Urinary bladder (tissue), 4 donors: ENCODE data around the gene ERBB4. TPM values are rescaled to one million over a fixed set of nuclear protein-coding genes. Genes with fewer than 3 reads are reported as not detected.
"Not testable (repeated sequence)": the region's sequence is repeated elsewhere in the genome, so short reads cannot be mapped to it uniquely, and the experiment has no call there.

Experiments
- DNase-seq: peaks from one replicate; pipeline ENCODE4 v3.0.0-alpha.2; 2015; ENCODE audit errors: extremely low spot score
- H3K27ac ChIP-seq: one replicate; pipeline ENCODE4 v1.5.1; 2013; ENCODE audit warnings: low read depth, mild to moderate bottlenecking, moderate library complexity
- H3K36me3 ChIP-seq: one replicate; pipeline ENCODE4 v1.6.1; 2013; ENCODE audit warnings: mild to moderate bottlenecking, moderate library complexity; ENCODE audit not compliant: insufficient read depth
- H3K4me1 ChIP-seq: one replicate; pipeline ENCODE4 v1.6.1; 2013; ENCODE audit warnings: mild to moderate bottlenecking, moderate library complexity; ENCODE audit not compliant: insufficient read depth
- H3K4me3 ChIP-seq: one replicate; pipeline ENCODE4 v1.5.1; 2013; ENCODE audit warnings: low read depth, low read length
- WGBS: extraction: QIAGEN DNeasy Blood & Tissue Kit; methylation state at CpG from one replicate; pipeline ENCODE4 v1.1.7; 2013; 5-methylcytosine and 5-hydroxymethylcytosine counted together
- polyA plus RNA-seq: library from polyadenylated mRNA; stranded (reverse); fragments of 200-250 nt; gene quantifications from one replicate; pipeline ENCODE4 v1.2.3, GENCODE V29; 2013
- total RNA-seq: library from RNA; depleted of rRNA; stranded (reverse); fragments of >200 nt; gene quantifications from one replicate; pipeline ENCODE4 v1.2.3, GENCODE V29; 2014
- donor health status: healthy with polysubstance abuse.
- donor health status: healthy.

ERBB4 gene
- total and polyA plus RNA-seq, 2 donors = 0.13 to 3.2 TPM

DNA sequence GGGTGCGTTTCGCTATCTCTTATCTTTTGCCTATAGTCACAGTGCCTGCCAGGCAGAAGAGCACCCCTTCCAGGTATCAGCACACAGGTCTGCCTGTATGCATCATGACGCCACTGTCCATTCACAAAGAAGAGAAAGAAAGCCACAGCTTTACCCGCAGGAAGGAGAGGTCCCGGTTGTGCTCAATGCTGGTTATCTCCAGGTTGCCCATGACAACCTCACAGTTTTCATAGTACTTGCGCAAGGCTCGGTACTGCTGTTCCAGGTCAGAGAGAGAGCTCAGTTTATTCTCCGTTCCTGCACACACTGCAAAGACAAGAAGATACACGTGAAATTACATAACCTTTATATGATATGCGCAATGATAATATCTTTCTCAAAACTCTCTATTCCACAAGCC, 414.0 kb downstream of the ERBB4 start:
- H3K27ac ChIP-seq = no peak overlapping the region
- WGBS = 50% methylated on average over 10 of the region's 10 CpGs
- no peaks in the 10 kb centered on the region for H3K4me1 ChIP-seq
- H3K4me3 ChIP-seq = no peak overlapping the region
- no peaks in the 10 kb centered on the region for H3K36me3 ChIP-seq
- DNase-seq = no peak

DNA sequence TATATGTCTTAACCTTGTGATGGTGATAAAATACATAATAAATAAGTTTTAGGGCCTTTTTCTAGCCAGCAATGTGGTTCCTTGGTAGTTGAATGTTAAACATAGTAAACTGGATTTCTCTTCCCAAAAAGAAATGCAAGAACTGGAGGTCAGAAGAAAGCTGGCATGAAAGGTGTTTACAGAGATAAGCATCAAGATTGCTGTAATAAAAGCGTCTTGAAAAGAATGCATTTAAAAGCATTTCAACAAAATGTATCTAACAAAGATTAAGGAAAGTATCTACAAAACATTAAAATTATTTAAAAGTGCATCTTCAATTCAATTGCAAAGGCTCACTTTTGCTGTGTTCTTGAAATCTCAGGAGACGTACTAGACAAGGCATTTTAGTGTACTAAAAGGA, 419.0 kb downstream of the ERBB4 start:
- H3K27ac ChIP-seq = no peak overlapping the region
- H3K4me1 ChIP-seq = no peaks in the 10 kb centered on the region
- H3K4me3 ChIP-seq = no peak overlapping the region
- H3K36me3 ChIP-seq = no peaks in the 10 kb centered on the region
- DNase-seq = no peak
- 40% methylated on average over 2 of the region's 2 CpGs for WGBS

DNA sequence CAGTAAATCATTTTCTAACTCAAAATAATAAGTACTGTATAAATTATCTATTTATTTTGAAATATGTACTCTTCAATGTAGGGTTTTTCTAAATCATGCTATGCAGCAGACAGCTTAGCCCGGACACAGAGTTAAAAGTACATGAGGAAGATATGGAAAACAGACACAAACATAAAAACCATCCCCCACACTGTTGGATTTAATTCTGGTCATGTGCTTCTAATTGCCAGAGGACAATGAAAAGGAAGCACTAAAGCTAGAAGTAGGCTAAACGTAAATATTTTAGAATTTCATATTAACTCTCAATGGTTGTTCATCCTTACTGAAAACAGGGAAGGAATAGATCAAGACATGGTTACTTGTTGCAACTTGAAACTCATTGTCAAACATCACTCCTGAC, 420.7 kb downstream of the ERBB4 start:
- Histone ChIP-seq H3K36me3 (no peaks in the 10 kb centered on the region), H3K27ac (no peak overlapping the region), H3K4me3 (no peak overlapping the region), H3K4me1 (no peaks in the 10 kb centered on the region)
- no peak for DNase-seq
- WGBS = 35% methylated on average over 2 of the region's 2 CpGs

DNA sequence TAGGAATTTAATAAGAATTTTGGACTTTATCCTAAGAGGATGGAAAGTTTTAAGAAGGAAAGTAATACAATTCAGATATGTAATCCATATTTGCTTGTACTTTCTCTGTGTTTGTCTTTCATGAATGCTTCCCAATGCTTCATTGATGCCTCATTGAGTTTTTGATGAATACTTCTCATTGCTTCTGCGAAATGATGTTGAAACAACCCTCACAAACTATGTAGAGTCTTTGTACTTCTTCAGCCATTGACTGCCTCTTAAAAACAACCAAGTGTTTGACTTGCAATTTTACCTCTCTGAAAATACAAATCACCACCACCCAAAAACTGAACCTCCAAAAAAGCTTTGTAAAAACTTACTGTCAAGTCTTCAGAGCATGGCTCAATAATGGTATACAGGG, 424.1 kb downstream of the ERBB4 start:
- WGBS = 99% methylated on average over 1 of the region's 1 CpG
- DNase-seq = no peak
- no peak overlapping the region for H3K27ac ChIP-seq
- no peaks in the 10 kb centered on the region for H3K4me1 ChIP-seq
- no peak overlapping the region for H3K4me3 ChIP-seq
- H3K36me3 ChIP-seq = no peaks in the 10 kb centered on the region

DNA sequence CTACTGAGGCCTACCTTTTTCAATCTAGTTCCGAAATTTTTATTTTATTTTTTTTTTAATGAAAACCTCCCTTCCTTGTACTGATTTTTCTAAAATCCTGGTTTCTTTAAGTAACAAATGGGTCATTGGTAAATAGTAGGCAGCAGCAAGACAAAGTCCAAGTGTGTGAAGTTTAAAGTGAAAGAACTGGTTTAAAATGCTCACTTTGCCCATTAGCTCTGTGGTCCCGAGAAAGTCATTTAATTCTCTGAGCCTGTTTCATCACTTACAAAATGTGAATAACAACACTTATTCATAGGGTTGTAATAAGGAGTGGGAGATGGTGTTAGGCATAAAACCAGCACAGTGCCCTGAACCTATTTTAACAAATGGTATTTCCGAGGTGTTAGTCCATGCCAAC, 426.2 kb downstream of the ERBB4 start:
- Histone ChIP-seq H3K4me1 (no peaks in the 10 kb centered on the region), H3K27ac (no peak overlapping the region), H3K36me3 (no peaks in the 10 kb centered on the region), H3K4me3 (no peak overlapping the region)
- WGBS = 89% methylated on average over 3 of the region's 3 CpGs
- DNase-seq = no peak

DNA sequence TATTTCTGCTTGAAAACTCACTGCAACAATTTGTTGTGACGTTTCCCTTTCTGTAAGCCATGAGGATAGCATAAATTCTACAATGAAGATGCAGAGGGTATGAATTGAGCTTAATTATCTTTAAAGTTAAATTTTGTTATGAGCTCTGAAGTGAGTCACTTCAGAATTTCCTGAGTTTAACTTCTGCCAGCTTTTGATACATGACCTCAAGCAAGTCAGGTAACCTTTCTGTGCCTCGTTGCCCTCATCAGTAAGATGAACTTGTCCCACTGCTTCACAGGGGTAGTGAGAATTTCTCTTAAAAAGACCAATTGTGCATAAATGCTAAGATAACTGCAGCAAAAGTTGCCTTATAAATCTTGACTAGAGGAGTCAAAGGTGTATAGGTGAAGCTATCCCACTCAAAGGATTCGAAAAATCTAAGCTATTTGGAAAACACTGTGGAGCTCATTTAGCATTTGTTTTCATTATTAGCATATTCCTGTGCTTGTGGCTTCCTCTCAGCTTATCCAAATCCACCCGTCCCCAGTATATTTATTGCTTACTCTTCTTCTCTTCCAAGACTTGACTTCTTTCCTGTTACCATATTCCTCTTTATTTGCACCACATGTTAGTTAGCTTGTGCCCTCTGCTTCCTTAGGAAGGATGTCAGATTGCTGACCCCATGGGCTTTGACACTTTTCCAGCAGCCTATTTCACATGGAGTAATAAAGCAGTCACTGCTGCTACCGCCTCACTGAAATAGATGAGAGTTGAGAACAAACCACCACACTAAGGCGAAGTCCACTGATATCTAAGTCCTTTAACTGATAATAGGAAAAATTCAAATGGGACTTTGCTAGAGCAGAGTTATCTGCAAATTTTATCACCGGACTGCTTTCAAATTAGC, 428.6 kb downstream of the ERBB4 start:
- WGBS = 35% methylated on average over 7 of the region's 7 CpGs

DNA sequence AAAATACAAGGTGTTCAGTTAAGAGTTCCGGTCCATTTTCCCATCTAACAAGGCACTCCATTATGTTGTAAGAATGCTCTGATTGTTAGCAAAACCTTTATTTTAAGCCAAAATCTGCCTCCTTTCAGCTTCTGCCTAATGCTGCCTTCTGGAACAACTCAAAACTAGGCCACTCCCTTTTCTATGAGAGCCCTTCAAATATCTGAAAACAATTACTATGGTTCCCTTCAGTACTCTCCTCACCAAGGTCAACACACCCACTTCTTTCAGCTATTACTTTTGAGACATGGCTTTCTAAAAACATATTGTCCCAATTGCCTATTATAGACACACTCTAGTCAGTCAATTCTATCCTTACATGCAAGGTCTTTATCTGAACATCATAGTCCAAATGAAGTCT, 429.4 kb downstream of the ERBB4 start:
- no peaks in the 10 kb centered on the region for H3K4me1 ChIP-seq
- H3K27ac ChIP-seq = no peak overlapping the region
- DNase-seq = no peak
- 96% methylated on average over 1 of the region's 1 CpG for WGBS
- no peaks in the 10 kb centered on the region for H3K36me3 ChIP-seq
- no peak overlapping the region for H3K4me3 ChIP-seq

More for the DNA sequence above, 428.6 kb downstream of the ERBB4 start:
- H3K36me3 ChIP-seq = no peaks in the 10 kb centered on the region
- no peak for DNase-seq
- H3K4me1 ChIP-seq = no peaks in the 10 kb centered on the region
- H3K27ac ChIP-seq = no peak overlapping the region
- H3K4me3 ChIP-seq = no peak overlapping the region

DNA sequence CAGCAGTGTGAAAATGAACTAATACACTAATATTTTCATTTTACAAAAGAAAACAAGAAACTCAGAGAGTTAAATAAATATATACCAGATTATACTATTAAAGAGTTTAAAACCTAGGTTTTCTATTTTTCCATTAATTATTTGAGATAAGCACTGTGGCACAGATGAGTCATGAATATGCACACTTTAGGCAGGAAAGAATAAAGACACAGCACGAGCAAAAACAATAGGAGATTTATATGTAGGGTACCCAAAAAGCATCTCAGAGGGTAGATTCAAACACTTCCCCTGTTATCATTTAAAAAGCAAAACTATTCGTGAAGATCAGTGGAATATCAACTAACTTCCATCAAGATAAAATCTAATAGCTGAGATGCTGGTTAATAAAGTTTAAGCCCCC, 430.6 kb downstream of the ERBB4 start:
- DNase-seq = no peak
- Histone ChIP-seq H3K36me3 (no peaks in the 10 kb centered on the region), H3K4me1 (no peaks in the 10 kb centered on the region), H3K4me3 (no peak overlapping the region), H3K27ac (no peak overlapping the region)
- WGBS = 18% methylated on average over 2 of the region's 2 CpGs

DNA sequence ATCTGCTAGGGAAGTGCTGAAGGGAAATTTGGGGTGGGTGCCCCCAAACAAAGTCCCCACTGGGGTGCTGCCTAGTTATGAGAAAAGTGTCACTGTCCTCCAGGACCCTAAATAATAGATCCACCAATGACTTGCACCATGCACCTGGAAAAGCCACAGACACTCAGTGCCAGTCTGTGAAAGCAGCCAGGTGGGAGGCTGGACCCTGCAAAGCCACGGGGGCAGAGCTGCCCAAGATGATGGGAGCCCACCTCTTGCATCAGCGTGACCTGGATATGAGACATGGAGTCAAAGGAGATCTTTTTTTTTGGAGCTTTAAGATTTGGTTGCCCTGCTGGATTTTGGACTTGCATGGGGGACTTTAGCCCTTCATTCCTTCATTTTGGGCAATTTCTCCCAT, 431.6 kb downstream of the ERBB4 start:
- WGBS = 78% methylated on average over 2 of the region's 2 CpGs
- DNase-seq = no peak
- Histone ChIP-seq H3K4me1 (no peaks in the 10 kb centered on the region), H3K4me3 (no peak overlapping the region), H3K36me3 (no peaks in the 10 kb centered on the region), H3K27ac (no peak overlapping the region)

DNA sequence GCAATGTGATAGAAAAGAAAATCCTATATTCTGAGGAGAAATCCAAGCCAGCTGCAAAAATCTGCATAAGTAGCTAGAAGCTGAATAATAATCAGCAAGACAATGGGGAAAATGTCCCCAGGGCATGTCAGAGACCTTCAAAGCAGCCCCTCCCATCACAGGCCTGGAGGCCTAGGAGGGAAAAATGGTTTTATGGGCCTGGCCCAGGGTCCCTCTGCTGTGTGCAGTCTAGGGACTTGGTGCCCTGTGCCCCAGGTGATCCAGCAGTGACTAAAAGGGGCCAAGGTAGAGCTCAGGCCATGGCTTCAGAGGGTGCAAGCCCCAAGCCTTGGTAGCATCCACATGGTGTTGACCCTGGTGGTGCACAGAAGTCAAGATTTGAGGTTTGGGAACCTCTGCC, 432.1 kb downstream of the ERBB4 start:
- not testable (repeated sequence) for H3K4me3 ChIP-seq, H3K4me1 ChIP-seq, H3K27ac ChIP-seq, DNase-seq, H3K36me3 ChIP-seq

DNA sequence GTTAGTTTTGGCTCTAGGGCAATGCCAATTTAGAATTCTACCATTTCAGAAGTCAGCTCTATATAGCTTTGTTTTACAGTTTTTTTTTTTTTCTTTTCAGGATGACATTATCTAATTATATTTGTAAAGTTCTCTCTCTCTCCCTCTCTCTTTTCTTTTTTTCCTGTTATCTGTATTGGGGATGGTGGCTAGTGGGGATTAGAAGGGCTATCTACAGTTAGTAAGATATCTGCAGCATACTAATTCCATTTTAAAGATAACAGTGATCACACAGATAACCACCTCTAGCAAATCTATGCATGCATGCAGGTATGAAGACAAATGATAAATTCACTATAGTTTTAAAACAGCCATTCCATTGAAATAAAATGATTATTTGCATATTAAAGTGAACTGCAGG, 438.9 kb downstream of the ERBB4 start:
- no peaks in the 10 kb centered on the region for H3K4me1 ChIP-seq
- no peaks in the 10 kb centered on the region for H3K36me3 ChIP-seq
- no peak for DNase-seq
- H3K4me3 ChIP-seq = no peak overlapping the region
- no peak overlapping the region for H3K27ac ChIP-seq

DNA sequence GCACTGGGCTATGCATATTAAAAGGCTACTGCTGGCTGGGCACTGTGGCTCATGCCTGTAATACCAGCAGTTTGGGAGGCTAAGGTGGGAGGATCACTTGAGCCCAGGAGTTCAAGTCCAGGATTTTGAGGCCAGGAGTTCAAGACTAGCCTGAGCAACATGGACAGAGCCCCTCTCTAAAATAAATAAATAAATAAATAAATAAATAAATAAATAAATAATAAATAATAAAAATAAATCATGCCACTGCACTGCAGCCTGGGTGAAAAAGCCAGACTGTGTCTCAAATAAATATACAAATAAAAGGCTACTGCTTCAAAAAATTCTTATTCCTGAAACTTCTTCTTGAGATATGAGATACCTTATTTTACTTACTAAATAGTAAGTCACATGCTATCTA, 439.6 kb downstream of the ERBB4 start:
- Histone ChIP-seq H3K4me1 (no peaks in the 10 kb centered on the region), H3K36me3 (no peaks in the 10 kb centered on the region), H3K4me3 (no peak overlapping the region), H3K27ac (no peak overlapping the region)
- DNase-seq = no peak

DNA sequence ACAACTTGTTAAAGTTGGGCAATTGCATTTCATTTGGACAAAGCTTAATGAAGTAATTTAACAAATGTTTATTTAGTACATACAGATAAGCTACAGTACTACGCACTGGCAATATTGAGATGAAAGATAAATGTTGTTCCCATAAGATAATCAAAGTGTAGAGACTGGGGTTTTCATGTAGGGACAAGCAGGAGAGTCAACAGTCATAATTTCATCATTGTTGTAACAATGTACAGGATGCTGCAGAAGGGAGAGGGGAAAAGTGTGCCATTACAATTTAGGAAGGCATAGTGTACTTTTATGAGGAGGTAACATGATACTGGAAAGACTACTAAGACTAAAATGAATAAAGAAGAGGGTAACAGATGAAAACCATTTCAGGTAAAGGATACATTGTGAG, 441.6 kb downstream of the ERBB4 start:
- H3K27ac ChIP-seq = no peak overlapping the region
- no peaks in the 10 kb centered on the region for H3K36me3 ChIP-seq
- no peaks in the 10 kb centered on the region for H3K4me1 ChIP-seq
- no peak for DNase-seq
- H3K4me3 ChIP-seq = no peak overlapping the region
- WGBS = 66% methylated on average over 1 of the region's 1 CpG

DNA sequence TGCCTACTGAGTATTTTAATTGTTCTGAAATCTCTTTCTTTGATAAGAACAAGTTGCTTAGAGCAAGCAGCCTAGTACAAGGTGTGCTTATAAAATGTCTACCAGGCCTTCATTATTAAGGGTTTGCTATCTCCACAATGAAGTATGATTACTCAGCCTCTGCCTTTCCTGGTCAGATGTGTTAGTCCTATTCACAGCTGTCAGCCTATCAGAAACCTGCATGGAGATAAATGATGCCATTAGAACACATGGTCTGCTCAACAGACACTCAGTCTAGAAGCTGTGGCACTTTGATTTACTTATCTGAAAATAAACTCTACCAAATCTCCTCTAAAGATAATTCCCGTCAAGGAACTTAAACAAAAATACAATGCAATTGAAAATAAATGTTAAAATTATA, 448.7 kb downstream of the ERBB4 start:
- Histone ChIP-seq H3K4me1 (no peaks in the 10 kb centered on the region), H3K4me3 (no peak overlapping the region), H3K36me3 (no peaks in the 10 kb centered on the region), H3K27ac (no peak overlapping the region)
- 25% methylated on average over 1 of the region's 1 CpG for WGBS
- DNase-seq = no peak

DNA sequence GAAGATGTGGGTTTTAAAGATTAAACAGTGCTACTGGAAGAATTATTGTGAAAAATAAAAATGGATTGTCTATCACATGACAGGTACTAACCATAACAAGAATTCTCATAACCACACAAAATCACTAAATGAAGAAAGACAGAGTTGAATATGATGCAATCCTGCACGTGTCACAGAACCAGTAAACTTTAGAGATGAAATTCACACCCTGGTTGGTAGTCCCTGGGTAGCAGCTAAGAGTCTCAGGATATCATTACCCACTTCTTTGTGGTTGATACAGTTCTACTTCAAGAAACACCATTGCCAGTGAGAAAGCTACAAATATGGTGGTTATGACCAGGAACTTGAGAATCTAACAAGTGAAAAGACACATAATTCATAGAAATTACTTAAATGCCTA, 450.2 kb downstream of the ERBB4 start:
- Histone ChIP-seq H3K4me1 (no peaks in the 10 kb centered on the region), H3K27ac (no peak overlapping the region), H3K4me3 (no peak overlapping the region), H3K36me3 (no peaks in the 10 kb centered on the region)
- WGBS = 58% methylated on average over 1 of the region's 1 CpG
- DNase-seq = no peak
